ENCODE results near the gene PHC2.
"Not testable (repeated sequence)": the region's sequence is repeated elsewhere in the genome, so short reads cannot be mapped to it uniquely, and the experiment has no call there.

- not testable (repeated sequence) for TF ChIP-seq CTCF (optimal IDR thresholded peaks at IDR 0.05 in 1 of 3, IDR thresholded peaks at IDR 0.05 in 1 of 3, conservative IDR thresholded peaks at IDR 0.05 in 1 of 3; ENCODE audit: extremely low read depth in 1 of 3, insufficient read depth in 2 of 3, low read length in 3 of 3); EZH2 (IDR thresholded peaks at IDR 0.05; ENCODE audit: low read length)
Observed at GRCh38 chr1:33290615-33291014, 140.3 kb downstream of the PHC2 start.
